ENCODE data around the gene GRM5. TPM values are rescaled to one million over a fixed set of nuclear protein-coding genes. Genes with fewer than 3 reads are reported as not detected.

GRM5 gene
- polyA plus RNA-seq, 10 donors: 0.04 to 0.12 (median 0.07) TPM; not detected in 6

- DNase-seq: peak in 2 of 3 donors; percentile 30 to 68
These were observed 446.0 kb downstream of the GRM5 start for GRCh38 chr11:88619656-88620385.

- peak in 1 of 3 donors; percentile 28 for DNase-seq
These were observed 446.7 kb downstream of the GRM5 start for GRCh38 chr11:88619071-88619425.

- DNase-seq: peak in 1 of 3 donors; percentile 34
These were observed 447.3 kb downstream of the GRM5 start for GRCh38 chr11:88618327-88619070.

GRCh38 chr11:88617226-88617625, 448.6 kb downstream of the GRM5 start:
- peak in 2 of 3 donors; percentile 35 to 53 for DNase-seq

- peak; percentile 27 to 72 (median 65) for DNase-seq
These were observed 461.5 kb downstream of the GRM5 start for GRCh38 chr11:88604260-88604659.

GRCh38 chr11:88603091-88603867, 462.5 kb downstream of the GRM5 start:
- DNase-seq: peak; percentile 67 to 87 (median 76)

GRCh38 chr11:88597387-88597786, 468.4 kb downstream of the GRM5 start:
- no peak for DNase-seq

- DNase-seq: no peak
These were observed 469.0 kb downstream of the GRM5 start for GRCh38 chr11:88596786-88597185.

- no peak for DNase-seq
These were observed 471.4 kb downstream of the GRM5 start for GRCh38 chr11:88594274-88594950.

GRCh38 chr11:88590361-88590760, 475.4 kb downstream of the GRM5 start:
- DNase-seq: peak in 2 of 3 donors; percentile 5 to 38

- no peak for DNase-seq
These were observed 482.5 kb downstream of the GRM5 start for GRCh38 chr11:88583251-88583650.

- no peak for DNase-seq
These were observed 486.3 kb downstream of the GRM5 start for GRCh38 chr11:88579466-88579865.

GRCh38 chr11:88576741-88577140, 489.0 kb downstream of the GRM5 start:
- no peak for DNase-seq

- no peak for DNase-seq
These were observed 489.9 kb downstream of the GRM5 start for GRCh38 chr11:88575916-88576315.

- DNase-seq: no peak
These were observed 496.4 kb downstream of the GRM5 start for GRCh38 chr11:88569342-88569741.

- peak; percentile 17 to 73 (median 65) for DNase-seq
These were observed 510.0 kb downstream of the GRM5 start for GRCh38 chr11:88555829-88556202.

- peak; percentile 55 to 97 (median 84) for DNase-seq
These were observed 510.6 kb downstream of the GRM5 start for GRCh38 chr11:88555018-88555828.

- DNase-seq: peak in 2 of 3 donors; percentile 16 to 25
These were observed 512.6 kb downstream of the GRM5 start for GRCh38 chr11:88553204-88553603.

- DNase-seq: no peak
These were observed 513.3 kb downstream of the GRM5 start for GRCh38 chr11:88552379-88553062.

GRCh38 chr11:88544656-88545280, 521.0 kb downstream of the GRM5 start:
- DNase-seq: no peak
